Bronchial epithelial cell (primary cell): Measurements from ENCODE around the gene ZNF142. TPM values are rescaled to one million over a fixed set of nuclear protein-coding genes. Genes with fewer than 3 reads are reported as not detected.
A peak's percentile ranks its signal among the peaks of the same experiment; 100 is the strongest.

ENCODE experiments used
- DNase-seq: peaks from one replicate; pipeline ENCODE4 v3.0.0-alpha.2; 2010; ENCODE audit warnings: low read depth
- FAIRE-seq: peaks from 2 replicates; lab custom pipeline; 2011; peaks lifted over from hg19 to GRCh38; lab: Jason Lieb, UNC
- H3K27me3 ChIP-seq: 2 replicates; pipeline ENCODE4 v1.5.1; 2011; ENCODE audit warnings: low read length; ENCODE audit not compliant: control insufficient read depth, insufficient read depth
- H3K36me3 ChIP-seq: 2 replicates; pipeline ENCODE4 v1.5.1; 2011; ENCODE audit warnings: low read length; ENCODE audit not compliant: control insufficient read depth, insufficient read depth
- H3K4me3 ChIP-seq: 2 replicates; pipeline ENCODE4 v1.5.1; 2011; ENCODE audit warnings: mild to moderate bottlenecking, low read depth, low read length, control low read depth
- CTCF ChIP-seq: IDR thresholded peaks from 2 replicates; pipeline ENCODE4 v1.5.1; 2011; ENCODE audit warnings: mild to moderate bottlenecking, moderate library complexity, low read length, control low read depth, inconsistent platforms; ENCODE audit not compliant: insufficient read depth, severe bottlenecking
- total RNA-seq: library from RNA; depleted of rRNA; stranded (reverse); fragments of >200 nt; gene quantifications from 2 replicates; pipeline ENCODE4 v1.2.1, GENCODE V29; 2014

ZNF142 gene
- total RNA-seq, 1 donor from 2014 or later = 4.2 TPM

DNA sequence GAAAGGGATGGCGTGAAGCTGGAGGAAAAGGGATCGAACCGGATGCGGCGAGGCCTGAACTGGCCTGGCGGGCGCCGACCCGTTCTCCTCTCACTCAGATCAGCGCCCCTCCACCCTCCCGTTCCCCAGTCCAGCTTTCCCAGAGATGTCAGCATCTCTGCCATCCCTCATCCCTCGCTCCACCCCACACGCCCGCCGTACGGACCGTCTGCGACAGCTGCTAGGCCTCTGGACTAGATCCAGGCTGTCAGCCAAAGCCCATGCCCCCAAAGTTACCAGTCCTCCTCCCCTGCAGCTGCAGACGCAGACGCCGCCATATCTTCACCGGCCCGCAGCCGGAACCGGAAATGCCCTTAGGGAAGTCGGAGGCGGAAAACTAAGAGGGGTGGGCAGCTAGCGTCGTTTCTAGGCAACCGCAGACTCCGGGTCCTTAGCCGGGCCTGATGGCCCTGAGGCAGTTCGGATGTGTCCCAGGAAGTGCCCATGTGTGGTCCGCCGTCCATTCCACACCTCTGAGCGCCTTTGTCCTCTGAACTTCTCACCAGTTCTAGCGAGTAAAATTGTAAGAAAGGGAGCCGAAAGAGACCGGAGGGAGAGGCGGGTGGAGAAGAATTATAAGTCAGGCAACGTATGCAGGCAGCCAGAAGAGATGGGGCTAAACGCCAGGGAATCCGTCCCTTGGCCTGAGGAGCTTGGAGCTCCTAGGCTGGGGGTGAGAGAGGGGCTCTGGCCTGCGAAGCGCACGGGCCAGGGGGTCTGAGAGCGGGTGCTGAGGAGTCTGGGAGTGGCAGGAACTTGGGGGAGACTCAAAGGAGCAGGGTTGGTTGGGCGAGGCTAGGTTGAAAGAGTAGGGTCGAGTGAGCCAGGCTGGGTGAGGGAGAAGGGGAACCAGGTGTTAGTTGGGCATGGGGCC, 12.5 kb upstream of the ZNF142 start, which contains the start of the genes RNF25 and STK36:
Gene RNF25 (minus strand): TSS at position 349 of the 913 bp plus-strand sequence. CDS start 32 bp downstream, at position 317.
Gene STK36 (plus strand): TSS at position 433 of the 913 bp plus-strand sequence. CDS start 744 bp downstream, outside the sequence.
- H3K36me3 ChIP-seq = no peaks in the 10 kb centered on the region
- H3K4me3 ChIP-seq = peak within 1 kb of the TSS; percentile 72
- no peak for TF ChIP-seq CTCF
- no peaks in the 10 kb centered on the region for H3K27me3 ChIP-seq
- no peak for FAIRE-seq
- DNase-seq = peak; percentile 61

- no peak for TF ChIP-seq CTCF
- FAIRE-seq = no peak
- Histone ChIP-seq H3K4me3 (peak overlapping the region; percentile 72), H3K36me3 (peaks cover 2% of the 10 kb centered on the region), H3K27me3 (no peaks in the 10 kb centered on the region)
- peak; percentile 77 for DNase-seq
These were observed 11.8 kb upstream of the ZNF142 start for GRCh38 chr2:218671097-218671653.

DNA sequence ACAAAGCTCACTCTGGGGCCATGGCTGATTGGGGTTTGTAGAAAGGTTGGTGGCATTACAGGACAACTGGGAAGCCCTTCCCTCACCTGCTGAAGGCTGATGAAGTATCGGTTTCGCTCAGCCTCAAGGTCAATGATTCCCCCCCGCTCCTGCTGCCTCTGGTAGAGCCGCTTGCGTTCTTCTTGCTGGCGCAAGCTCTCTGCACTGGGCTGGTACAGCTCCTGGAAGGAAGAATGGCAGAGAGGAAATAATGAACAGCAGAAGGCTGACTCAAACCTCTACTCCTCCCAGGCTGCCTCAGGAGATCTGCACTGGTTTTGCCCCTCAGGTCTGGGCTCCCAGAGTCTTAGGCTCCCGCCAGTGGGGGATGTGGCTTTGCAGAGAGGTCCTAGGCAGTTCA, 5.2 kb upstream of the ZNF142 start:
- DNase-seq (no peak), FAIRE-seq (no peak)
- H3K4me3 ChIP-seq = no peak overlapping the region
- no peak for TF ChIP-seq CTCF
- no peaks in the 10 kb centered on the region for H3K27me3 ChIP-seq
- H3K36me3 ChIP-seq = peaks cover 33% of the 10 kb centered on the region

DNA sequence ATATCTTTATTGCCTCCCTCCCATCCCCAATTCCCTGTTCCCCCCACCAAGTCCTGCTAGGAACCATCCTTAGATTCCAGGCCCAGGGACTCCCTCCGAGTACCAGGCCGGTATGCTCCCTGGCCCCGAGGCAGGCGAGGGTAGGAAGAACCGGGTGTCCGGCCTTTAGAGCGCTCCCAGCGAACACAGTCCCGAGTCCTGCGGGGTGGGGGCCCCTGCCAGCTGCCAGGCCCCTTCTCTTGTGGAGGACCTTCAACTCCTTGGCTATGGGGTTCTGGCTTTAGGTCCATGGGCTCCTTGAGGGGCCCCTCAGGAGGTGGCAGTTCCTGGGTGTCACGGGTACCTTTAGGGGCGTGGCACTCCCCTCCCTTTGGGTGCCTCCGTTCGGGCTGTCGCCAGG, 4.5 kb upstream of the ZNF142 start:
- Histone ChIP-seq H3K27me3 (no peaks in the 10 kb centered on the region), H3K36me3 (peaks cover 33% of the 10 kb centered on the region), H3K4me3 (no peak overlapping the region)
- no peak for DNase-seq
- no peak for FAIRE-seq
- no peak for TF ChIP-seq CTCF

DNA sequence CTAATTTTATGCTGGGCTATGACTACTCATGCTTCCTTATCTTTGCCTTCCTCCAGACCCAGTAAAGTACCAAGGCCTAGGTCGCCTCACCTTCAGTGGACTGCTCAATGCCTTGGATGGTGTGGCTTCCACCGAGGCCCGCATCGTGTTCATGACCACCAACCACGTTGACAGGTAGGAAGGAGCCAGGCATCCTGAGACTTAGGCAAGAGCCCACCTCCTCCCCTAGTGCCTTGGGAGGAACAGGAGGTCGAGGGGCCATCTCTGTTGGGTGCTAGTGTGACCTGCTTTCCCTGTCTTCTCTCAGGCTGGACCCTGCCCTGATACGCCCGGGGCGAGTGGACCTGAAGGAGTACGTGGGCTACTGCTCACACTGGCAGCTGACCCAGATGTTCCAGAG, 3.4 kb upstream of the ZNF142 start:
- no peak overlapping the region for H3K4me3 ChIP-seq
- no peaks in the 10 kb centered on the region for H3K27me3 ChIP-seq
- DNase-seq = no peak
- TF ChIP-seq CTCF = no peak
- FAIRE-seq = no peak
- H3K36me3 ChIP-seq = peaks cover 33% of the 10 kb centered on the region
